Testis (tissue), 3 donors: ENCODE measurements around the gene COL9A3. TPM values are rescaled to one million over a fixed set of nuclear protein-coding genes. Genes with fewer than 3 reads are reported as not detected.

Source experiments
- DNase-seq: peaks from one replicate; pipeline ENCODE4 v3.0.0-alpha.2; 2019
- H3K27ac ChIP-seq, 2 donors: fragments of 200-600 bp; sonication (generic); one replicate each; pipeline ENCODE4 v1.5.1; 2019
- H3K27me3 ChIP-seq: fragments of 200-600 bp; sonication (generic); one replicate; pipeline ENCODE4 v1.5.1; 2019
- H3K36me3 ChIP-seq: fragments of 200-600 bp; sonication (generic); one replicate; pipeline ENCODE4 v1.5.1; 2017; ENCODE audit warnings: low read depth; ENCODE audit errors: missing control alignments
- H3K4me1 ChIP-seq: fragments of 200-600 bp; sonication (generic); one replicate; pipeline ENCODE4 v1.5.1; 2019
- H3K4me3 ChIP-seq, 2 donors: fragments of 200-600 bp; sonication (generic); one replicate each; pipeline ENCODE4 v1.5.1; 2017 to 2019
- H3K9me3 ChIP-seq: fragments of 200-600 bp; sonication (generic); one replicate; pipeline ENCODE4 v1.5.1; 2017
- POLR2A ChIP-seq: fragments of 450-650 bp; IDR thresholded peaks from one replicate; pipeline ENCODE4 v1.6.1; 2017; ENCODE audit warnings: antibody characterized with exemption, mild to moderate bottlenecking, moderate library complexity
- WGBS, 2 donors: methylation state at CpG; one replicate each; pipeline ENCODE4 v1.1.5; 2018; 5-methylcytosine and 5-hydroxymethylcytosine counted together
- intact Hi-C: fragments of 100-400 bp; cut with DNase I; formaldehyde crosslinking; loops from one replicate; pipeline ENCODE4 v1.15.1; 2023; ENCODE audit warnings: low total_unique reads
- polyA plus RNA-seq: library from polyadenylated mRNA; stranded (reverse); fragments of 350-450 nt; fragmentation: Illumina TruSeq; extraction: RNeasy Lipid Tissue Mini Kit (QIAGEN cat#74804); gene quantifications from one replicate; pipeline ENCODE4 v1.2.3, GENCODE V29; 2014; ENCODE audit warnings: low read depth, low replicate concordance; ENCODE audit not compliant: insufficient read depth
- total RNA-seq, 2 donors: library from RNA; depleted of rRNA; stranded (reverse); fragments of >200 nt; gene quantifications; one replicate each; pipeline ENCODE4 v1.2.3, GENCODE V29; 2016
- TF ChIP-seq, protein P1 (sequence below), 3 experiments: fragments of 450-650 bp in 2 of 3; fragments of 200-600 bp in 1 of 3; sonication (generic) in 1 of 3; IDR thresholded peaks; one replicate each; pipeline ENCODE4 v1.5.1; 2016 to 2019; ENCODE audit warnings: antibody characterized with exemption in 3 of 3, mild to moderate bottlenecking in 2 of 3, moderate library complexity in 1 of 3

COL9A3 gene
- total and polyA plus RNA-seq, 3 donors from 2014 or later: 19.1 to 50.6 (median 21.3) TPM

GRCh38 chr20:62837790-62838127, 20.9 kb downstream of the COL9A3 start:
- Histone ChIP-seq H3K9me3 (no peaks in the 10 kb centered on the region), H3K36me3 (no peaks in the 10 kb centered on the region), H3K27me3 (no peaks in the 10 kb centered on the region), H3K4me3 (no peak overlapping the region), H3K27ac (no peak overlapping the region), H3K4me1 (no peaks in the 10 kb centered on the region)
- intact Hi-C loops: no loop called here
- no peak for DNase-seq
- WGBS, 2 donors: 89 to 96% methylated on average over 8 of the region's 8 CpGs
- no peak for TF ChIP-seq POLR2A
- TF ChIP-seq, protein P1, sequence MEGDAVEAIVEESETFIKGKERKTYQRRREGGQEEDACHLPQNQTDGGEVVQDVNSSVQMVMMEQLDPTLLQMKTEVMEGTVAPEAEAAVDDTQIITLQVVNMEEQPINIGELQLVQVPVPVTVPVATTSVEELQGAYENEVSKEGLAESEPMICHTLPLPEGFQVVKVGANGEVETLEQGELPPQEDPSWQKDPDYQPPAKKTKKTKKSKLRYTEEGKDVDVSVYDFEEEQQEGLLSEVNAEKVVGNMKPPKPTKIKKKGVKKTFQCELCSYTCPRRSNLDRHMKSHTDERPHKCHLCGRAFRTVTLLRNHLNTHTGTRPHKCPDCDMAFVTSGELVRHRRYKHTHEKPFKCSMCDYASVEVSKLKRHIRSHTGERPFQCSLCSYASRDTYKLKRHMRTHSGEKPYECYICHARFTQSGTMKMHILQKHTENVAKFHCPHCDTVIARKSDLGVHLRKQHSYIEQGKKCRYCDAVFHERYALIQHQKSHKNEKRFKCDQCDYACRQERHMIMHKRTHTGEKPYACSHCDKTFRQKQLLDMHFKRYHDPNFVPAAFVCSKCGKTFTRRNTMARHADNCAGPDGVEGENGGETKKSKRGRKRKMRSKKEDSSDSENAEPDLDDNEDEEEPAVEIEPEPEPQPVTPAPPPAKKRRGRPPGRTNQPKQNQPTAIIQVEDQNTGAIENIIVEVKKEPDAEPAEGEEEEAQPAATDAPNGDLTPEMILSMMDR (IDR thresholded peaks at IDR 0.05): no peak

DNA sequence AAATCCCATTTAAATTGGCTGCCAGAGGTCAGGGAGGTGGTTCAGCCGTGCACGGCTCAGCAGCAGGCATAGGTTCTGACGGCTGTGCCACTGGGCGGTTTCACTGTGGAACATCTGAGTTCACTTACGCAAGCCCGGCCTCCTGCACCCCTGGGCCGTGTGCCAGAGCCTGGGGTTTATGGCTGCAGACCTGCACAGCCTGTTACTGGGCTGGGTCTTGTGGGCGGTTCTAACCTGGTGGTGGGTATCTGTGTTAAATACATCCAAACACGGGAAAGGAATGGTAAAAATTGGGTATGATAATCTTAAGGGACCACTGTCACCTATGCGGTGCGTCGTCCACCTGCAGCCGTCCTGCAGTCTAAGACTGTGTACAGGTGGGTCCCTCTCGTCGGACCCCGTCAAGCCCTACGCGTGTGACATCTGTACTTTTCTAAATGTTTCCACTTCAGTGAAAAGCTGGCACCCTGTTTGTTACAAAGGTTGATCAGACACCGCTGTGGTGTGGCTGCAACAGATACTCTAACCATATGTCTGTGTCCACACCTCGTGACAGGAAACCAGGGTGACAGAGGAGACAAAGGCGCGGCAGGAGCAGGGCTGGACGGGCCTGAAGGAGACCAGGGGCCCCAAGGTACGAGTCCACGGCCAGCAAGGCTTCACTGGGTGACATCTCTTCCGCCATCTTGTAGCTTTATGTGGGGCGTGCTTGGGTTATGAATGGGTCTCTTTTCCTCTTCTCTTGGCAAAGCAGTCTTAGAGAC, 21.5 kb downstream of the COL9A3 start:
- no peak overlapping the region for H3K27ac ChIP-seq
- H3K4me1 ChIP-seq: no peaks in the 10 kb centered on the region
- 87 to 90% methylated on average over 27 of the region's 27 CpGs for WGBS, 2 donors
- intact Hi-C loops: no loop called here
- no peak overlapping the region for H3K4me3 ChIP-seq
- H3K9me3 ChIP-seq: no peaks in the 10 kb centered on the region
- H3K36me3 ChIP-seq: no peaks in the 10 kb centered on the region
- TF ChIP-seq, protein P1 (IDR thresholded peaks at IDR 0.05): no peak
- no peak for TF ChIP-seq POLR2A
- H3K27me3 ChIP-seq: no peaks in the 10 kb centered on the region
- no peak for DNase-seq

DNA sequence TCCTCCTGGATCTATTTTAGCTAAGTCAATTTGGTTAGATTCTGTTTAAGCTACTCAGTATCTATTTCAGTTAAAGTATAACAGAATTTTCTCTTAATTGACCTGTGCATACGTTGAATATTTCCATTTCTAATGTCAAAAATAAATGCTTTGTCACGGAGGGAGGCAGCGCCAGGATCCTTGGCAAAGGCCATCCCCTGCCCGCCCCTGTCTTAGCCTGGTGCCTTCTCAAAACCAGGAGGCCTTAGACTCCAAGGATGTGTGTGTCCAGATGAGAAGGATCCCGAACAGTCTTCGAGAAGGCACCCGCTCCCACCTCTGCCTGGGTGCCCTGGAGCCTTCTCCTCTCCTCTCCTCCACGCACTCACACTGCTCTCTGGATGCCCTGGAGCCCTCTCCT, 22.4 kb downstream of the COL9A3 start:
- H3K4me1 ChIP-seq: no peaks in the 10 kb centered on the region
- no peak overlapping the region for H3K4me3 ChIP-seq
- no peaks in the 10 kb centered on the region for H3K36me3 ChIP-seq
- H3K9me3 ChIP-seq: no peaks in the 10 kb centered on the region
- intact Hi-C loops: no loop called here
- 91 to 93% methylated on average over 8 of the region's 8 CpGs for WGBS, 2 donors
- no peaks in the 10 kb centered on the region for H3K27me3 ChIP-seq
- no peak overlapping the region for H3K27ac ChIP-seq
- TF ChIP-seq, protein P1 (IDR thresholded peaks at IDR 0.05): no peak
- TF ChIP-seq POLR2A: no peak
- no peak for DNase-seq

DNA sequence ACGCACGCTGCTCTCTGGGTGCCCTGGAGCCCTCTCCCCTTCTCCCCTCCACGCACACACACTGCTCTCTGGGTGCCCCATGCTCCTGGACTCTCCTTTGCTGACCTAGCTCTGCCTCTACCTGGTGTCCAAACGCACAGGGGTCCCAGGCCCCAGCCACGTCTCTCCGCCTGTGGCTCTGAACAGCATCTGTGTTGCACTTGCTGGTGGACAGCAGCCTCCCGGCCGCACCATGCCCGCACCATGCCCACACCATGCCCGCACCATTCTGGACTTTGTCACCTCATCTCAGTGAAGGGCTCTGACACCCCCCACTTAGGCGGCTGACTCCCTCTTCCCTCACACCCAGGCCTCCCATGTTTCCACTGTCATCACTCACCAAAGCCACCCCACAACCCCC, 23.0 kb downstream of the COL9A3 start:
- no peak for TF ChIP-seq POLR2A
- TF ChIP-seq, protein P1 (IDR thresholded peaks at IDR 0.05): no peak
- no peak for DNase-seq
- WGBS, 2 donors: 91 to 92% methylated on average over 11 of the region's 11 CpGs
- H3K4me3 ChIP-seq: no peak overlapping the region
- no peak overlapping the region for H3K27ac ChIP-seq
- H3K36me3 ChIP-seq: no peaks in the 10 kb centered on the region
- H3K9me3 ChIP-seq: no peaks in the 10 kb centered on the region
- H3K27me3 ChIP-seq: no peaks in the 10 kb centered on the region
- intact Hi-C loops: no loop called here
- H3K4me1 ChIP-seq: no peaks in the 10 kb centered on the region
